Measurements from ENCODE around the gene COX6B1.
A peak's percentile ranks its signal among the peaks of the same experiment; 100 is the strongest.
"Not testable (repeated sequence)": the region's sequence is repeated elsewhere in the genome, so short reads cannot be mapped to it uniquely, and the experiment has no call there.

COX6B1 gene

DNA sequence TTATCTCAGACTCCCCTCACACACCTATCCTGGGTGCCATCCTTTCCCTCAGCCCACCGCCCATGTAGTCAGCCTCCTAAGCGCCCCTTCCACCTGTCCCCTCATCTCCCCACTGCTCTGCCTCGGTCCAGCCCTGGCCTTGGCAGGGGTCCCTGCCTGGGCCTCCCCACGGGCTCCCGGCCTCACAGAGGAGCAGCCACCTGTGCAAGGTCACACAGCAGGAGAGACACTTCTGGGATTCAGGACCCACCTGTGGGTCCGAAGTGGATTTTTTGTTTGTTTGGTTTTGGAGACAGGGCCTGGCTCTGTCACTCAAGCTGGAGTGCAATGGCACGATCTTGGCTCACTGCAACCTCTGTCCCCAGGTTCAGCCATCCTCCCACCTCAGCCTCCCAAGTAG, 17.5 kb downstream of the COX6B1 start:
- DNase-seq (ENCODE audit: low spot score): no peak

DNA sequence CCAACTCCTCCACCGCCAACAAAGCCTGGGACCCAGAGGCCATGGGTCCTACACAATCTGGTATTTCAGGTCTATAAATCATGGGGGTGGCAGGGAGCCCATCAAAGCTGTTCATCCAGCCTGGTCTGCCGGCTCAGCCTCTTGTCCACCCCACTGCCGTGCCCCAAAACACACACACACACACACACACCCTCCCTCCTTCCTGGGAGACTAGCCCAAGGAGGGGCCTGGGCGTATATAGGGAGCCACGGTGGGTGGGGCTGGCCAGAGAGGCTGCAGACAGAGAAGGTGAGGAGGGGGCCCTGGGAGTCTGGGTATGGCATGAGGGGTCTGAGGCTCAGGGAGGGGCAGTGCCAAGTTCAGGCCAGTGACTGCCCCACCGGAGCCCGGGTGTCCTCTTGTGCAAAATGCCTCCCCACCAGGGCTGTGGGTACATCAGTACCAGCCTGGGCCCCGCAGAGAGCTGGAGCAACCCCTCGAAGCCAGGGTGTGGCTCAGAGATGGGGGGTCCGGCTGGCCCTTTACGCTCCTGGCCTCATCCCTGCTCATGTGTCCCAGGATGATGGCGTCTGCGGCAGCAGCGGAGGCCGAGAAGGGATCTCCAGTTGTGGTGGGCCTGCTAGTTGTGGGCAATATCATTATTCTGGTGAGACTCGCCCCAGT, 18.3 kb downstream of the COX6B1 start, which contains the start of gene UPK1A:
Gene UPK1A, plus strand, starts transcription at position 267 of the 663 bp plus-strand sequence. Its CDS starts 296 bp downstream, at position 563.
- no peak for DNase-seq (ENCODE audit: low spot score)

- no peak for DNase-seq (ENCODE audit: low spot score)
Observed at GRCh38 chr19:35669566-35669965, 21.4 kb downstream of the COX6B1 start.

DNA sequence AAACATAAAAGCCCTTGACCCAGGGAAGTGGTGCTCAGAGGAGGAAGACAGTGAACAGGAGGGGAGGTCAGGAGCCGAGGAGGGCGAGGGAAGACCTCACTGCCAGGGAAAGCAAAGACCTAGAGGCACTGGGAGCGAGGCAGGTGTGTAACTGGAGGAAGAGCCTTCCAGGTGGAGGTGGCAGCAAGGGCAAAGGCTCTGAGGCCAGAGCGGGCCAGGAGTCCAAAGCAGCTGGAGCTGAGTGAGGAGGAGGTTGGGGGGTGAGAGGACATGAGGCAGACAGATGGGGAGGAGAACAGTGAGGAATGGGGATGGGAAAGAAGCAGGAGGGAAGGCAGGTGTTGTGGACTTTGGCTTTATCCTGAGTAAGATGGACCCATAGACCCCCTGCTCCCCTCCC, 21.9 kb downstream of the COX6B1 start:
- no peak for DNase-seq (ENCODE audit: low spot score)

- no peak for DNase-seq (ENCODE audit: low spot score)
Observed at GRCh38 chr19:35670686-35671085, 22.6 kb downstream of the COX6B1 start.

DNA sequence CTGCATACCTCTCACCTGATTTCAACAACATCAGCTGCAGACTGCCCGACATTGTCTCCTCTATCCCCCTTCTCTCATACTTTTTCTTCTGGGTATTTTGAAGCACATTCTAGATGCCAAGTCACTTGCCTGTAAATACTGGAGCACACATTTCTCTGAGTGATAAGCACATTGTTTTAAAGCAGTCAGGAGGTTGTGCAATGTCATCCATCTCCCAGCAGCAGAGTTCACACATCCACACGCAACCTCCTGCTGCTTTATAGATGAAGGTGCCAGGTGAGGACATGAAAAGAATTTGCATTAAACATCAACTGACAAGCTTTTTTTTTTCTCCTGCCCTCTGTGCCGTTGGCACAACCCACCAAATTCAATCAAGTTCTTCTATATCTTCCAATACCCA, 23.7 kb downstream of the COX6B1 start:
- DNase-seq (ENCODE audit: low spot score): no peak

DNA sequence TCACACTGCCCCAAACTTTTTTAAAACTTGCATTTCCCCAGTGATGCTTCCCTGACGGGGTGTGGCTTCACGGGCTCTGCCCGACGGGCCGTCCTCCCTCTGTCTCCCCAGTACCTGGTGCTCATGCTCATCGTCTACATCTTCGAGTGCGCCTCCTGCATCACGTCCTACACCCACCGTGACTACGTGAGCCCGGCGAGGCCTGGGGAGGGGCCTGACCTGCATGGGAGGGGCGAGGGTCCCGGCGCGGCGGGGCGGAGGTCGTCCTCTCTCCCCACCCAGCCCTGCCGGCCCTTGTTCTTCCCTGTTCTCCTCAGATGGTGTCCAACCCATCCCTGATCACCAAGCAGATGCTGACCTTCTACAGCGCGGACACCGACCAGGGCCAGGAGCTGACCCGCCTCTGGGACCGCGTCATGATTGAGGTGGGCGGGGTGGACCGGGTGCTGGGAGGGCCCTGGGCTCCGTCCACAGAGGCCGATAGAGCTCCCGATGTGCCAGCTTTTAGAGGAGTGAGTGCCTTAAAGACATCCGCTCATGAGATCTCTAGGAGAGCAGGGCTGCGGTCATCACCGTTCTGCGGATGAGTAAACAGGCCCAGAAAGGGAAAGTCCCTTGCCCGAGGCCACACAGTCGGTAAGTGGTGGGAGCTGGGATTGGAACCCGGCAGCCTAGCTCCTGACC, 25.1 kb downstream of the COX6B1 start:
- DNase-seq (ENCODE audit: low spot score): peak; percentile 43

GRCh38 chr19:35675589-35676140, 27.5 kb downstream of the COX6B1 start:
- no peak for DNase-seq (ENCODE audit: low spot score)

- DNase-seq (ENCODE audit: low spot score): no peak
Observed at GRCh38 chr19:35689836-35690235, 41.7 kb downstream of the COX6B1 start.

- not testable (repeated sequence) for DNase-seq (ENCODE audit: low spot score)
Observed at GRCh38 chr19:35691106-35691505, 43.0 kb downstream of the COX6B1 start.

- DNase-seq (ENCODE audit: low spot score): no peak
Observed at GRCh38 chr19:35692010-35692409, 43.9 kb downstream of the COX6B1 start.

GRCh38 chr19:35693422-35693821, 45.3 kb downstream of the COX6B1 start:
- no peak for DNase-seq (ENCODE audit: low spot score)

DNA sequence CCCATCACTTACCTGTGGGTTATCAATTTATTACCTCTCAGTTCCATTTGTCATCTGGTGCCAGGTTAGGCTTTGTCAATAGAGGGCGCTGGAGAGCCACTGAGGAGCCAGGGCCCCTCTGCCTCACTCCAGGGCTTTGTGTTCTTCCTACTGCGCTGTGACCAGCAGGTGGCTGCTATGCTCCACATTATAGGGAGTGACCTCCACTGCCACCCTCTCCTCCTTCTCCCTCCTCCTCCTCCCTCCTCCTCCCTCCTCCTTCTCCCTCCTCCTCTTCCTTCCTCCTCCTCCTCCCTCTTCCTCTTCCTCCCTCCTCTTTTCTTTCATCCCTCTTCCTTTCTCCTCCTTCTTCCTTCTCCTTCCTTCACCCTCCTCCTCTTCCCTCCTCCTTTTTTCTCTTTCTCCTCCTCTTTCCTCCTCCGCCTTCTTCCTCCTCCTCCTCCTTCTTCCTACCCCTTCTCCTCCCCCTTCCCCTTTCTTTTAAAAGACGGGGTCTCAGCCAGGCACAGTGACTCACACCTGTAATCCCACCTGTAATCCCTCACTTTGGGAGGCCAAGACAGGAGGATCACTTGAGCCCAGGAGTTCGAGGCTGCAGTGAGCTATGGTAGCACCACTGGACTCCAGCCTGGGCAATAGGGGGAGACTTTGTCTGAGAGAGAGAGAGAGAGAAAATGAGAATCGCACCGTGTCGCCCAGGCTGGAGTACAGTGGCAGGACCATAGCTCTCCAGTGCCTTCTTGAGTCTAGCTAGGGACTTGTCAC, 45.9 kb downstream of the COX6B1 start:
- DNase-seq (ENCODE audit: low spot score): peak; percentile 85

GRCh38 chr19:35695895-35696422, 47.8 kb downstream of the COX6B1 start:
- no peak for DNase-seq (ENCODE audit: low spot score)

DNA sequence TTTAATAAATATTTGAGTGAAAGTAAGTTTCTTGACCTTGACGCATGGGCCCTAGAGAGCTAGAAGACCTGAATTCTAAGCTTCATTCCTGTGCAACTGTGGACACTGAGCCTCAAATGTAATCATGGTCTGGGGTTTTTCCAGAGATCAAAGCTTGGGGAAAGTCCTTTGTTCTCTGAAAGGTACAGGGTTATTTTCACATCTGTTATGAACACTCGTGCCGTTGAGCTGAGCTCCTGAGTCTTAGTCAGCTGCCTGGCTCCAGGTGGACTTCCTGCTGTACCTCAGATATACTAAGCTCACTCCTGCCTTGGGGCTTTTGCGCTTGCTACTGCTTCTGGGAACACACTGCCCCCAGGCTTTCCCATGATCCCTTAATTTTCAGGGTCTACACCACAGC, 48.7 kb downstream of the COX6B1 start:
- no peak for DNase-seq (ENCODE audit: low spot score)

- peak; percentile 98 for DNase-seq (ENCODE audit: low spot score)
Observed at GRCh38 chr19:35702223-35703012, 54.3 kb downstream of the COX6B1 start.

GRCh38 chr19:35703343-35703742, 55.2 kb downstream of the COX6B1 start:
- no peak for DNase-seq (ENCODE audit: low spot score)

DNA sequence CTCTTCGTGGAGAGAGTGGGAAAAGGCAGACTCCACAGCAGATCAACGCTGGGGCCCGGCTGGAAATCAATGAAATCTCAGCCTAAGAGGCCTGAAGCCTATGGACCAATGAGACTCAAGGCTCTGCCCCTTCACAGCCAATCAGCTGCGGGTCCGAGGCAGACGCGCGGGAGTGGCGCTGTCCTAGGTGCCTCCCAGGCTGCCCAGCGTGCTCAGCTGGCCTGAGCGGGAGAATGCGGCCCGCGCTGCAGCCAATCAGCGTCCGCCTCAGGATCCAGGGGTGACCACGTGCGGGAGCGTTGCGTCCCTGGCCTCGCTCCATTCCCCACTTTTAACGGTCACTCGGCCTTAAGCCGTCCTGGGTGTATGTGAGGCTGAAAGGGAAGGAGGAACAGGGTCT, 56.1 kb downstream of the COX6B1 start, which contains the start of gene ZBTB32:
Gene ZBTB32, plus strand, starts transcription at position 341 of the 400 bp plus-strand sequence. CDS start 10,069 bp downstream, outside the sequence.
- no peak for DNase-seq (ENCODE audit: low spot score)
